Ovary (tissue), 9 donors: ENCODE data around the gene CLDN18. TPM values are rescaled to one million over a fixed set of nuclear protein-coding genes. Genes with fewer than 3 reads are reported as not detected.

Experiments
- DNase-seq, 5 donors: peaks; one replicate each; pipeline ENCODE4 v3.0.0-alpha.2; 2019 to 2020
- H3K27ac ChIP-seq, 2 donors: fragments of 200-600 bp; one replicate each; pipeline versions ENCODE4 v1.5.1 to v1.8.0; 2019 to 2022
- H3K27me3 ChIP-seq: fragments of 200-600 bp; one replicate; pipeline ENCODE4 v1.8.0; 2022
- H3K36me3 ChIP-seq: fragments of 200-600 bp; sonication (generic); one replicate; pipeline ENCODE4 v1.5.1; 2019
- H3K4me1 ChIP-seq: one replicate; pipeline ENCODE4 v1.8.1; 2013; ENCODE audit warnings: mild to moderate bottlenecking, moderate library complexity; ENCODE audit not compliant: insufficient read depth
- H3K4me3 ChIP-seq: fragments of 200-600 bp; sonication (generic); one replicate; pipeline ENCODE4 v1.5.1; 2017
- H3K9me3 ChIP-seq, 2 donors: fragments of 200-600 bp in 1 of 2; sonication (generic) in 1 of 2; one replicate each; pipeline versions ENCODE4 v1.5.1 to v1.8.1; 2013 to 2019; ENCODE audit warnings: mild to moderate bottlenecking in 1 of 2, moderate library complexity in 1 of 2
- EP300 ChIP-seq: sonication (generic); formaldehyde crosslinking; IDR thresholded peaks from one replicate; pipeline ENCODE4 v1.6.1; 2017; ENCODE audit warnings: antibody characterized with exemption
- POLR2A ChIP-seq: fragments of 450-650 bp; IDR thresholded peaks from one replicate; pipeline ENCODE4 v1.6.1; 2017; ENCODE audit warnings: antibody characterized with exemption, mild to moderate bottlenecking, moderate library complexity
- WGBS, 3 donors: extraction: QIAGEN DNeasy Blood & Tissue Kit in 1 of 3; methylation state at CpG; one replicate each; pipeline versions ENCODE4 v1.1.5 to v1.1.7; 2013 to 2017; 5-methylcytosine and 5-hydroxymethylcytosine counted together
- intact Hi-C, 4 donors: fragments of 100-400 bp; cut with DNase I; formaldehyde crosslinking; loops; one replicate each; pipeline versions ENCODE4 v1.11.0 to v1.15.1; 2022 to 2023
- polyA plus RNA-seq, 2 donors: library from polyadenylated mRNA; stranded (reverse); fragments of 200-250 nt in 1 of 2; fragments of 350-450 nt in 1 of 2; fragmentation: Illumina TruSeq in 1 of 2; extraction: RNeasy Lipid Tissue Mini Kit (QIAGEN cat#74804) in 1 of 2; gene quantifications; one replicate each; pipeline ENCODE4 v1.2.3, GENCODE V29; 2013 to 2014
- total RNA-seq, 7 donors: library from RNA; depleted of rRNA in 2 of 7; stranded (reverse); fragments of >200 nt in 2 of 7; fragmentation: NEBNext Ultra II Directional in 3 of 7; extraction: Animal tissue kit (Norgen Biotek cat#: 25700) in 3 of 7; gene quantifications; one replicate each; pipeline versions ENCODE4 v1.1.0 to v1.2.4, GENCODE V29; 2016 to 2023
- TF ChIP-seq, protein P1 (sequence below), 3 donors: fragments of 450-650 bp in 2 of 3; fragments of 200-600 bp in 1 of 3; IDR thresholded peaks; one replicate each; pipeline versions ENCODE4 v1.5.1 to v1.8.0; 2016 to 2022; ENCODE audit warnings: antibody characterized with exemption in 3 of 3, mild to moderate bottlenecking in 1 of 3
- donor health status: DM: no; HTN: no; CAD: no; lungs with moderate emphysema.
- donor health status: DM: no; HTN: no; CAD: no.
- donor health status: Bipolar disorder and iron deficiency.
- donor health status: DM: yes; HTN: yes; CAD: no.
- donor health status: DM: no; HTN: no; CAD: no.
- donor health status: DM: yes; HTN: yes; CAD: no.

CLDN18 gene
- total and polyA plus RNA-seq, 9 donors: 0.08 to 0.31 (median 0.11) TPM; not detected in 6

DNA sequence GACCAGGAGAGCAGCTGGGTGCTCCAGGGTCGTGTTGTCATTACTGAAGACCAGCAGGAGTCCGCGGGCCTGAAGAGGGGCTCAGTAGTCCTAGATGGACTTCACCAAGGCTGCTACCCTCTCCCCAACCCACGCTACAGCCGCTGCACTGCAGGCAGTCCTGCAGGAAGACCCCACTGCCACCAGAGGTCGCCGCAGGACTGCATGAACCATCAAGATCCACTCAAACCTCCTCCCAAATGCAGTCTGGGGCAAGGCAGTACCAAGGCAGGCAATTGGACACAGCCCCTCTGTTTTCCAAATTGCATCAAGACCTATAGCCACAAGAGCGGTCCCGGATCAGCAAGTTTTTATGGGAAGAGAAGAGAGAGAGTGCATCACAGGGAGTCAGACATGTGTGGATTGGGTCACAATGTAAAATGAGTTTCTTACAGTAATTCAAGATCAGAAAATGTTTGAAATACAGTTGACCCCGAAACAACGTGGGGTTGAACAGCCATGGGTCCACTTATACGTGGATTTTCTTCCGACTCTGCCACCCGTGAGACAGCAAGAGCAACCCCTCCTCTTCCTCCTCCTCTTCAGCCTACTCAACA, 58.7 kb downstream of the CLDN18 start:
- H3K9me3 ChIP-seq: no peaks in the 10 kb centered on the region
- no peak overlapping the region for H3K27ac ChIP-seq
- no peaks in the 10 kb centered on the region for H3K27me3 ChIP-seq
- H3K4me1 ChIP-seq: no peaks in the 10 kb centered on the region
- no peak overlapping the region for H3K4me3 ChIP-seq
- intact Hi-C loops: loop anchor here in 3 of 4 donors (2.0 to 5.0 kb wide), 2 partner anchors 49 to 50 kb away; partner anchors contain the start of gene DZIP1L (in 1 of the 3)
- 19 to 26% (median 19%) methylated on average over 14 of the region's 14 CpGs for WGBS, 3 donors
- DNase-seq: peak; percentile 77 to 88 (median 86)
- TF ChIP-seq, protein P1, sequence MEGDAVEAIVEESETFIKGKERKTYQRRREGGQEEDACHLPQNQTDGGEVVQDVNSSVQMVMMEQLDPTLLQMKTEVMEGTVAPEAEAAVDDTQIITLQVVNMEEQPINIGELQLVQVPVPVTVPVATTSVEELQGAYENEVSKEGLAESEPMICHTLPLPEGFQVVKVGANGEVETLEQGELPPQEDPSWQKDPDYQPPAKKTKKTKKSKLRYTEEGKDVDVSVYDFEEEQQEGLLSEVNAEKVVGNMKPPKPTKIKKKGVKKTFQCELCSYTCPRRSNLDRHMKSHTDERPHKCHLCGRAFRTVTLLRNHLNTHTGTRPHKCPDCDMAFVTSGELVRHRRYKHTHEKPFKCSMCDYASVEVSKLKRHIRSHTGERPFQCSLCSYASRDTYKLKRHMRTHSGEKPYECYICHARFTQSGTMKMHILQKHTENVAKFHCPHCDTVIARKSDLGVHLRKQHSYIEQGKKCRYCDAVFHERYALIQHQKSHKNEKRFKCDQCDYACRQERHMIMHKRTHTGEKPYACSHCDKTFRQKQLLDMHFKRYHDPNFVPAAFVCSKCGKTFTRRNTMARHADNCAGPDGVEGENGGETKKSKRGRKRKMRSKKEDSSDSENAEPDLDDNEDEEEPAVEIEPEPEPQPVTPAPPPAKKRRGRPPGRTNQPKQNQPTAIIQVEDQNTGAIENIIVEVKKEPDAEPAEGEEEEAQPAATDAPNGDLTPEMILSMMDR (IDR thresholded peaks at IDR 0.05): peak; percentile 75 to 94 (median 89)
- TF ChIP-seq POLR2A: no peak
- no peak for TF ChIP-seq EP300
- H3K36me3 ChIP-seq: no peaks in the 10 kb centered on the region

DNA sequence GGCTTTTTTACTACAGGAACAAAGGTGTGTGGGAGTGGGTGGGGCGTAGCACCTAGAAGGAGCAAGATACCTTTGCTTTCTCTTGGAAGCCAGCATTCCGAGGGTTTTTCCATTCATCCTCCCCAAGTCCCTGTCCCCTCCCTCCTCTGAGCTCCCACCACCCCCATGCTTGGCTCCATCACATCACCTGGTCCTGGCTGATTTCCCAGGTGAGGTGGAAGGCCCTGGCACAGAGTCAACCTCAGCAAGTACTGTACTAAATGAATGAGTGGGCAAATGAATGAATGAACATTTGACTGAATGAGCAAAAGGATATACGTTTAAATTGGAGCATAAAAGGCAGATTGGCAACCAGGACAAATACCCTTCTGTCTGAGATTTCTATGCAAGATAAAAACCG, 60.0 kb downstream of the CLDN18 start:
- Histone ChIP-seq H3K9me3 (no peaks in the 10 kb centered on the region), H3K36me3 (no peaks in the 10 kb centered on the region), H3K4me1 (no peaks in the 10 kb centered on the region), H3K4me3 (no peak overlapping the region), H3K27me3 (no peaks in the 10 kb centered on the region), H3K27ac (no peak overlapping the region)
- DNase-seq: no peak
- intact Hi-C loops: no loop called here
- TF ChIP-seq EP300 (no peak), POLR2A (no peak)
- TF ChIP-seq, protein P1 (IDR thresholded peaks at IDR 0.05): no peak
- WGBS, 3 donors: 77 to 87% (median 83%) methylated on average over 4 of the region's 4 CpGs

DNA sequence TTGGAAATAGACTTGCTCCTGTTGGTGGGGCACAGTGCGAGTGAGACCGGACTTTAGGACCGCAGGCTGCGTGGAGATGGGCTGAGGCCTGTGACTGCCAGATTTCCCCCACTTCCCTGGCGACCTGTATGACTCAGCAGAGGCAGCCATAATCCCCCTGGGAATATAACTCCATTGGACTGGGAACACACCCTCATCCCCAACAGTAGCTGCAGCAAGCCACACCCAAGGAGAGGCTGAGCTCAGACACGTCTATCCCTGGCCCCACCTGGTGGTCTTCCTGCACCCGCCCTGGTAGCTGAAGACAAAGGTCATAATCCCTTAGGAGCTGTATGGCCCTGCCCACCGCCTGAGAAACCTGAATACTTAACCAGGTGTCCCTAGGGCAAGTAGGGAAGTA, 62.8 kb downstream of the CLDN18 start:
- H3K4me1 ChIP-seq: no peaks in the 10 kb centered on the region
- H3K4me3 ChIP-seq: no peak overlapping the region
- H3K27me3 ChIP-seq: no peaks in the 10 kb centered on the region
- TF ChIP-seq, protein P1 (IDR thresholded peaks at IDR 0.05): no peak
- TF ChIP-seq POLR2A (no peak), EP300 (no peak)
- DNase-seq: no peak
- H3K9me3 ChIP-seq: no peaks in the 10 kb centered on the region
- H3K27ac ChIP-seq: no peak overlapping the region
- 88 to 92% (median 88%) methylated on average over 8 of the region's 8 CpGs for WGBS, 3 donors
- no peaks in the 10 kb centered on the region for H3K36me3 ChIP-seq
- intact Hi-C loops: no loop called here

GRCh38 chr3:138078096-138078495, 68.1 kb downstream of the CLDN18 start:
- Histone ChIP-seq H3K4me1 (peaks cover 7% of the 10 kb centered on the region), H3K36me3 (no peaks in the 10 kb centered on the region), H3K9me3 (no peaks in the 10 kb centered on the region), H3K27me3 (no peaks in the 10 kb centered on the region), H3K27ac (no peak overlapping the region), H3K4me3 (no peak overlapping the region)
- 71 to 83% (median 80%) methylated on average over 4 of the region's 4 CpGs for WGBS, 3 donors
- no peak for DNase-seq
- intact Hi-C loops: no loop called here
- TF ChIP-seq EP300 (no peak), POLR2A (no peak)
- TF ChIP-seq, protein P1 (IDR thresholded peaks at IDR 0.05): no peak
